Stimulated activated memory B cell treated with anti-CD40 and anti-IgM and Interleukin-4, amounts not matched to agents 10 μg/mL and 1 μg/mL and 100 μg/mL, for 72 hours (primary cell): Measurements from ENCODE around the gene C1QL3.
A peak's percentile ranks its signal among the peaks of the same experiment; 100 is the strongest.

Experiments
- ATAC-seq: fragments of 150-1000 bp; cut with Tn5 transposase; 2 replicates; pipeline ENCODE4 v1.10.0; 2021
- H3K27ac Mint-ChIP-seq: one replicate; pipeline ENCODE4 v1.8.0; 2022; ENCODE audit warnings: mild to moderate bottlenecking, mixed read lengths
- H3K27me3 Mint-ChIP-seq: one replicate; pipeline ENCODE4 v1.8.0; 2022; ENCODE audit warnings: mixed read lengths
- H3K36me3 Mint-ChIP-seq: one replicate; pipeline ENCODE4 v1.8.0; 2022; ENCODE audit warnings: mixed read lengths
- H3K4me1 Mint-ChIP-seq: one replicate; pipeline ENCODE4 v1.8.0; 2022; ENCODE audit warnings: mixed read lengths
- H3K4me3 Mint-ChIP-seq: one replicate; pipeline ENCODE4 v1.8.0; 2022; ENCODE audit warnings: mild to moderate bottlenecking, moderate library complexity, mixed read lengths
- H3K9me3 Mint-ChIP-seq: one replicate; pipeline ENCODE4 v1.8.0; 2022; ENCODE audit warnings: mixed read lengths

C1QL3 gene

GRCh38 chr10:16521311-16522016 lies at the start of gene C1QL3:
Gene C1QL3, minus strand, starts transcription at chr10:16521879. Its CDS starts 814 bp downstream, at chr10:16521065.
- Mint-ChIP-seq H3K9me3 (no peaks in the 10 kb centered on the region), H3K36me3 (no peaks in the 10 kb centered on the region), H3K4me1 (peaks cover 21% of the 10 kb centered on the region), H3K27me3 (peaks cover 57% of the 10 kb centered on the region), H3K27ac (peak within 1 kb of the TSS; percentile 45), H3K4me3 (peak within 1 kb of the TSS; percentile 83)
- ATAC-seq, result peak; percentile 65

GRCh38 chr10:16570731-16571130 lies 49.1 kb upstream of the C1QL3 start:
- H3K36me3 Mint-ChIP-seq, result no peaks in the 10 kb centered on the region
- peak overlapping the region; percentile 46 for H3K4me3 Mint-ChIP-seq
- H3K9me3 Mint-ChIP-seq, result no peaks in the 10 kb centered on the region
- H3K27ac Mint-ChIP-seq, result no peak overlapping the region
- H3K27me3 Mint-ChIP-seq, result peaks cover 35% of the 10 kb centered on the region
- H3K4me1 Mint-ChIP-seq, result peaks cover 19% of the 10 kb centered on the region
- peak; percentile 71 for ATAC-seq

GRCh38 chr10:16566202-16566805 lies 44.6 kb upstream of the C1QL3 start:
- H3K4me3 Mint-ChIP-seq, result no peak overlapping the region
- ATAC-seq, result no peak

GRCh38 chr10:16565604-16566003 lies 43.9 kb upstream of the C1QL3 start:
- Mint-ChIP-seq H3K4me3 (no peak overlapping the region), H3K27me3 (peaks cover 33% of the 10 kb centered on the region), H3K36me3 (no peaks in the 10 kb centered on the region), H3K4me1 (peaks cover 18% of the 10 kb centered on the region), H3K9me3 (no peaks in the 10 kb centered on the region), H3K27ac (no peak overlapping the region)
- no peak for ATAC-seq

More at GRCh38 chr10:16566202-16566805, 44.6 kb upstream of the C1QL3 start:
- peaks cover 23% of the 10 kb centered on the region for H3K4me1 Mint-ChIP-seq
- H3K27ac Mint-ChIP-seq, result no peak overlapping the region
- no peaks in the 10 kb centered on the region for H3K9me3 Mint-ChIP-seq
- peaks cover 32% of the 10 kb centered on the region for H3K27me3 Mint-ChIP-seq
- no peaks in the 10 kb centered on the region for H3K36me3 Mint-ChIP-seq

- ATAC-seq, result no peak
- Mint-ChIP-seq H3K4me3 (no peak overlapping the region), H3K9me3 (no peaks in the 10 kb centered on the region), H3K36me3 (no peaks in the 10 kb centered on the region), H3K4me1 (peaks cover 15% of the 10 kb centered on the region), H3K27me3 (peaks cover 58% of the 10 kb centered on the region), H3K27ac (no peak overlapping the region)
Observed at GRCh38 chr10:16562891-16563290, 41.2 kb upstream of the C1QL3 start.

GRCh38 chr10:16559236-16559773 lies 37.6 kb upstream of the C1QL3 start:
- no peak for ATAC-seq
- Mint-ChIP-seq H3K36me3 (no peaks in the 10 kb centered on the region), H3K9me3 (no peaks in the 10 kb centered on the region), H3K27me3 (peaks cover 39% of the 10 kb centered on the region), H3K27ac (no peak overlapping the region), H3K4me3 (no peak overlapping the region), H3K4me1 (no peaks in the 10 kb centered on the region)

GRCh38 chr10:16547973-16548372 lies 26.3 kb upstream of the C1QL3 start:
- no peaks in the 10 kb centered on the region for H3K9me3 Mint-ChIP-seq
- no peaks in the 10 kb centered on the region for H3K36me3 Mint-ChIP-seq
- H3K4me3 Mint-ChIP-seq, result no peak overlapping the region
- H3K27me3 Mint-ChIP-seq, result peaks cover 13% of the 10 kb centered on the region
- no peaks in the 10 kb centered on the region for H3K4me1 Mint-ChIP-seq
- no peak for ATAC-seq
- H3K27ac Mint-ChIP-seq, result no peak overlapping the region

GRCh38 chr10:16545116-16545736 lies 23.5 kb upstream of the C1QL3 start:
- no peaks in the 10 kb centered on the region for H3K9me3 Mint-ChIP-seq
- no peaks in the 10 kb centered on the region for H3K36me3 Mint-ChIP-seq
- no peak for ATAC-seq
- no peak overlapping the region for H3K4me3 Mint-ChIP-seq
- H3K27ac Mint-ChIP-seq, result no peak overlapping the region
- no peaks in the 10 kb centered on the region for H3K4me1 Mint-ChIP-seq
- H3K27me3 Mint-ChIP-seq, result peaks cover 18% of the 10 kb centered on the region

- Mint-ChIP-seq H3K27me3 (peaks cover 20% of the 10 kb centered on the region), H3K4me1 (no peaks in the 10 kb centered on the region), H3K9me3 (no peaks in the 10 kb centered on the region), H3K4me3 (no peak overlapping the region), H3K27ac (no peak overlapping the region), H3K36me3 (no peaks in the 10 kb centered on the region)
- ATAC-seq, result no peak
Observed at GRCh38 chr10:16544591-16544990, 22.9 kb upstream of the C1QL3 start.

- no peak for ATAC-seq
- Mint-ChIP-seq H3K4me1 (no peaks in the 10 kb centered on the region), H3K36me3 (no peaks in the 10 kb centered on the region), H3K27me3 (peaks cover 20% of the 10 kb centered on the region), H3K9me3 (no peaks in the 10 kb centered on the region), H3K27ac (no peak overlapping the region), H3K4me3 (no peak overlapping the region)
Observed at GRCh38 chr10:16544099-16544498, 22.4 kb upstream of the C1QL3 start.

GRCh38 chr10:16536155-16536554 lies 14.5 kb upstream of the C1QL3 start:
- H3K27me3 Mint-ChIP-seq, result peaks cover 7% of the 10 kb centered on the region
- no peak overlapping the region for H3K4me3 Mint-ChIP-seq
- H3K4me1 Mint-ChIP-seq, result no peaks in the 10 kb centered on the region
- H3K9me3 Mint-ChIP-seq, result no peaks in the 10 kb centered on the region
- H3K36me3 Mint-ChIP-seq, result no peaks in the 10 kb centered on the region
- ATAC-seq, result no peak
- H3K27ac Mint-ChIP-seq, result no peak overlapping the region

- ATAC-seq, result no peak
- Mint-ChIP-seq H3K4me1 (no peaks in the 10 kb centered on the region), H3K36me3 (no peaks in the 10 kb centered on the region), H3K4me3 (no peak overlapping the region), H3K9me3 (no peaks in the 10 kb centered on the region), H3K27me3 (peaks cover 14% of the 10 kb centered on the region), H3K27ac (no peak overlapping the region)
Observed at GRCh38 chr10:16529853-16530252, 8.2 kb upstream of the C1QL3 start.

- Mint-ChIP-seq H3K4me3 (no peak overlapping the region), H3K4me1 (no peaks in the 10 kb centered on the region), H3K27ac (no peak overlapping the region), H3K9me3 (no peaks in the 10 kb centered on the region), H3K27me3 (peaks cover 37% of the 10 kb centered on the region), H3K36me3 (no peaks in the 10 kb centered on the region)
- no peak for ATAC-seq
Observed at GRCh38 chr10:16527452-16527851, 5.8 kb upstream of the C1QL3 start.

- H3K4me1 Mint-ChIP-seq, result peaks cover 21% of the 10 kb centered on the region
- H3K27me3 Mint-ChIP-seq, result peaks cover 57% of the 10 kb centered on the region
- no peaks in the 10 kb centered on the region for H3K36me3 Mint-ChIP-seq
- peak; percentile 29 for ATAC-seq
- H3K4me3 Mint-ChIP-seq, result peak overlapping the region; percentile 56
- no peaks in the 10 kb centered on the region for H3K9me3 Mint-ChIP-seq
- H3K27ac Mint-ChIP-seq, result peak overlapping the region; percentile 45
Observed at GRCh38 chr10:16520900-16521299, 779 bp downstream of the C1QL3 start.

GRCh38 chr10:16519908-16520861 lies 1.5 kb downstream of the C1QL3 start:
- H3K36me3 Mint-ChIP-seq, result no peaks in the 10 kb centered on the region
- peaks cover 21% of the 10 kb centered on the region for H3K4me1 Mint-ChIP-seq
- no peaks in the 10 kb centered on the region for H3K9me3 Mint-ChIP-seq
- H3K27ac Mint-ChIP-seq, result no peak overlapping the region
- H3K27me3 Mint-ChIP-seq, result peaks cover 57% of the 10 kb centered on the region
- peak overlapping the region; percentile 75 for H3K4me3 Mint-ChIP-seq
- peak; percentile 46 for ATAC-seq
